SK-N-SH treated with all-trans-retinoic acid at 6 μM for 48 hours (cell line): ENCODE data around the gene SPAG9.

Experiments
- ATAC-seq: fragments of 200-7000 bp; cut with Tn5 transposase; 3 replicates; pipeline ENCODE4 v1.9.1; 2020; ENCODE audit warnings: mild to moderate bottlenecking, moderate library complexity
- ARNTL ChIP-seq: fragments of 450-650 bp; formaldehyde crosslinking; IDR thresholded peaks from 2 replicates; pipeline ENCODE4 v1.5.0; 2020; ENCODE audit warnings: low read depth, mild to moderate bottlenecking, moderate library complexity, borderline replicate concordance
- BACH2 ChIP-seq: fragments of 250-450 bp; sonication (Bioruptor Pico); IDR thresholded peaks from 2 replicates; pipeline ENCODE4 v1.9.0; 2021; ENCODE audit warnings: mild to moderate bottlenecking, borderline replicate concordance
- CSDC2 ChIP-seq: fragments of 250-450 bp; sonication (Bioruptor Pico); IDR thresholded peaks from 2 replicates; pipeline ENCODE4 v1.5.0; 2020; ENCODE audit warnings: mild to moderate bottlenecking, moderate library complexity
- ESRRG ChIP-seq: fragments of 250-450 bp; sonication (Bioruptor Pico); IDR thresholded peaks from 2 replicates; pipeline ENCODE4 v1.6.1; 2021; ENCODE audit warnings: mild to moderate bottlenecking
- OSR1 ChIP-seq: fragments of 250-450 bp; sonication (Bioruptor Pico); IDR thresholded peaks from 2 replicates; pipeline ENCODE4 v1.8.0; 2022; ENCODE audit warnings: moderate library complexity, mild to moderate bottlenecking, inconsistent platforms
- PPARA ChIP-seq: fragments of 250-450 bp; sonication (Bioruptor Pico); IDR thresholded peaks from 2 replicates; pipeline ENCODE4 v1.5.0; 2020; ENCODE audit warnings: mild to moderate bottlenecking, borderline replicate concordance
- RARB ChIP-seq: fragments of 250-450 bp; sonication (Bioruptor Pico); IDR thresholded peaks from 2 replicates; pipeline ENCODE4 v1.8.0; 2021; ENCODE audit warnings: mild to moderate bottlenecking, moderate library complexity
- SNAI2 ChIP-seq: fragments of 250-450 bp; sonication (Bioruptor Pico); IDR thresholded peaks from 2 replicates; pipeline ENCODE4 v1.5.0; 2020; ENCODE audit warnings: mild to moderate bottlenecking, moderate library complexity
- TCF4 ChIP-seq: fragments of 250-450 bp; sonication (Bioruptor Pico); IDR thresholded peaks from 2 replicates; pipeline ENCODE4 v1.8.0; 2021; ENCODE audit warnings: mild to moderate bottlenecking, moderate library complexity, borderline replicate concordance
- TOX ChIP-seq: fragments of 250-450 bp; sonication (Bioruptor Pico); IDR thresholded peaks from 2 replicates; pipeline ENCODE4 v1.8.0; 2021; ENCODE audit warnings: mild to moderate bottlenecking, moderate library complexity, borderline replicate concordance
- ZC3H10 ChIP-seq: fragments of 250-450 bp; sonication (Bioruptor Pico); IDR thresholded peaks from 2 replicates; pipeline ENCODE4 v1.5.1; 2021; ENCODE audit warnings: mild to moderate bottlenecking, moderate library complexity
- ZFP3 ChIP-seq: fragments of 250-450 bp; sonication (Bioruptor Pico); IDR thresholded peaks from 2 replicates; pipeline ENCODE4 v1.5.0; 2020; ENCODE audit warnings: mild to moderate bottlenecking, moderate library complexity
- ZFP30 ChIP-seq: fragments of 450-650 bp; formaldehyde crosslinking; IDR thresholded peaks from 2 replicates; pipeline ENCODE4 v1.5.0; 2022; ENCODE audit warnings: mild to moderate bottlenecking, moderate library complexity
- ZNF565 ChIP-seq: fragments of 450-650 bp; formaldehyde crosslinking; conservative IDR thresholded peaks from 2 replicates; pipeline ENCODE4 v1.5.0; 2020; ENCODE audit warnings: low read depth, mild to moderate bottlenecking, moderate library complexity
- ZNF70 ChIP-seq: fragments of 450-650 bp; formaldehyde crosslinking; IDR thresholded peaks from 2 replicates; pipeline ENCODE4 v1.5.0; 2020; ENCODE audit warnings: mild to moderate bottlenecking, moderate library complexity
- ZNF8 ChIP-seq: fragments of 450-650 bp; formaldehyde crosslinking; IDR thresholded peaks from 2 replicates; pipeline ENCODE4 v1.5.0; 2020; ENCODE audit warnings: mild to moderate bottlenecking, moderate library complexity
- TF ChIP-seq, protein P1 (sequence below): fragments of 250-450 bp; sonication (Bioruptor Pico); IDR thresholded peaks from 2 replicates; pipeline ENCODE4 v1.5.1; 2021; ENCODE audit warnings: mild to moderate bottlenecking, moderate library complexity
- TF ChIP-seq, protein P2 (sequence below): fragments of 250-450 bp; sonication (Bioruptor Pico); IDR thresholded peaks from 2 replicates; pipeline ENCODE4 v1.5.0; 2020; ENCODE audit warnings: mild to moderate bottlenecking, moderate library complexity
- TF ChIP-seq, protein P3 (sequence below): fragments of 250-450 bp; sonication (Bioruptor Pico); IDR thresholded peaks from 2 replicates; pipeline ENCODE4 v1.5.1; 2020; ENCODE audit warnings: low read depth, mild to moderate bottlenecking, moderate library complexity
- TF ChIP-seq, protein P4 (sequence below): fragments of 250-450 bp; sonication (Bioruptor Pico); IDR thresholded peaks from 2 replicates; pipeline ENCODE4 v1.8.0; 2020; ENCODE audit warnings: mild to moderate bottlenecking, moderate library complexity, borderline replicate concordance

The SPAG9 gene

DNA sequence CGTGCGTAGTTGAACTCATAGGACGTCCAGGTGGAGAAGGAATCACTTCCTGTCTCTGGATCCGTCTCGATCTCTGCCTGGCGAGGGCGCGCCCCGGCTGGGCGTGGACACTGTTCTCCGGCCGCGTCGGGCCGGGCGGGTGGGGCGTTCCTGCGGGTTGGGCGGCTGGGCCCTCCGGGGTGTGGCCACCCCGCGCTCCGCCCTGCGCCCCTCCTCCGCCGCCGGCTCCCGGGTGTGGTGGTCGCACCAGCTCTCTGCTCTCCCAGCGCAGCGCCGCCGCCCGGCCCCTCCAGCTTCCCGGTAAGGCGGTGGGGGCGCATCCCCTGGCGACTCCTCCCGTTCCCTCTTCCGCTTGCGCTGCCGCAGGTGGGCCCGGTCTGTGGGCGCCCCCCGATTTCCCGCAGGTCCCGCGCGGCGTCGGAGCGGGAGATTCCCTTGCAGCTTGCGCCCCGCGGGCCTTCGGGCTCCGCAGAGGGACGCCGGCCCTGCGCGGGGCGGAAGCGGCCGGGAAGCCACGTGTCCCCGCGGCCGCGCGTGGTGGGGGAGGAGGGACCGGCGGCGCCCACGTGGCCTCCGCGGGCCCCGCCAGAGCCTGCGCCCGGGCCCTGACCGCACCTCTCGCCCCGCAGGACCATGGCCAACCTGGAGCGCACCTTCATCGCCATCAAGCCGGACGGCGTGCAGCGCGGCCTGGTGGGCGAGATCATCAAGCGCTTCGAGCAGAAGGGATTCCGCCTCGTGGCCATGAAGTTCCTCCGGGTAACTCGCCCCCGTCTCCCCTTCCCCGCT lies 45.7 kb upstream of the SPAG9 start, which contains the start of gene NME2:
Gene NME2 (plus strand): TSS at position 214 of the 789 bp plus-strand sequence. CDS start 420 bp downstream, at position 634.
- no peak for TF ChIP-seq ESRRG (CRISPR knock-in tag)
- TF ChIP-seq, protein P1, sequence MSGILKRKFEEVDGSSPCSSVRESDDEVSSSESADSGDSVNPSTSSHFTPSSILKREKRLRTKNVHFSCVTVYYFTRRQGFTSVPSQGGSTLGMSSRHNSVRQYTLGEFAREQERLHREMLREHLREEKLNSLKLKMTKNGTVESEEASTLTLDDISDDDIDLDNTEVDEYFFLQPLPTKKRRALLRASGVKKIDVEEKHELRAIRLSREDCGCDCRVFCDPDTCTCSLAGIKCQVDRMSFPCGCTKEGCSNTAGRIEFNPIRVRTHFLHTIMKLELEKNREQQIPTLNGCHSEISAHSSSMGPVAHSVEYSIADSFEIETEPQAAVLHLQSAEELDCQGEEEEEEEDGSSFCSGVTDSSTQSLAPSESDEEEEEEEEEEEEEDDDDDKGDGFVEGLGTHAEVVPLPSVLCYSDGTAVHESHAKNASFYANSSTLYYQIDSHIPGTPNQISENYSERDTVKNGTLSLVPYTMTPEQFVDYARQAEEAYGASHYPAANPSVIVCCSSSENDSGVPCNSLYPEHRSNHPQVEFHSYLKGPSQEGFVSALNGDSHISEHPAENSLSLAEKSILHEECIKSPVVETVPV (CRISPR knock-in tag) = no peak
- TF ChIP-seq ZFP30 (CRISPR knock-in tag) = 0 out of 2 replicates have a peak, but pooled peaks have one; percentile 13
- TF ChIP-seq CSDC2 = no peak
- TF ChIP-seq PPARA = no peak
- no peak for TF ChIP-seq ZNF8
- TF ChIP-seq, protein P2, sequence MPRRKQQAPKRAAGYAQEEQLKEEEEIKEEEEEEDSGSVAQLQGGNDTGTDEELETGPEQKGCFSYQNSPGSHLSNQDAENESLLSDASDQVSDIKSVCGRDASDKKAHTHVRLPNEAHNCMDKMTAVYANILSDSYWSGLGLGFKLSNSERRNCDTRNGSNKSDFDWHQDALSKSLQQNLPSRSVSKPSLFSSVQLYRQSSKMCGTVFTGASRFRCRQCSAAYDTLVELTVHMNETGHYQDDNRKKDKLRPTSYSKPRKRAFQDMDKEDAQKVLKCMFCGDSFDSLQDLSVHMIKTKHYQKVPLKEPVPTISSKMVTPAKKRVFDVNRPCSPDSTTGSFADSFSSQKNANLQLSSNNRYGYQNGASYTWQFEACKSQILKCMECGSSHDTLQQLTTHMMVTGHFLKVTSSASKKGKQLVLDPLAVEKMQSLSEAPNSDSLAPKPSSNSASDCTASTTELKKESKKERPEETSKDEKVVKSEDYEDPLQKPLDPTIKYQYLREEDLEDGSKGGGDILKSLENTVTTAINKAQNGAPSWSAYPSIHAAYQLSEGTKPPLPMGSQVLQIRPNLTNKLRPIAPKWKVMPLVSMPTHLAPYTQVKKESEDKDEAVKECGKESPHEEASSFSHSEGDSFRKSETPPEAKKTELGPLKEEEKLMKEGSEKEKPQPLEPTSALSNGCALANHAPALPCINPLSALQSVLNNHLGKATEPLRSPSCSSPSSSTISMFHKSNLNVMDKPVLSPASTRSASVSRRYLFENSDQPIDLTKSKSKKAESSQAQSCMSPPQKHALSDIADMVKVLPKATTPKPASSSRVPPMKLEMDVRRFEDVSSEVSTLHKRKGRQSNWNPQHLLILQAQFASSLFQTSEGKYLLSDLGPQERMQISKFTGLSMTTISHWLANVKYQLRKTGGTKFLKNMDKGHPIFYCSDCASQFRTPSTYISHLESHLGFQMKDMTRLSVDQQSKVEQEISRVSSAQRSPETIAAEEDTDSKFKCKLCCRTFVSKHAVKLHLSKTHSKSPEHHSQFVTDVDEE (CRISPR knock-in tag) = 0 out of 2 replicates have a peak, but pooled peaks have one; percentile 65
- no peak for TF ChIP-seq TCF4
- TF ChIP-seq BACH2 (CRISPR knock-in tag) = no peak
- no peak for TF ChIP-seq ZNF70 (CRISPR knock-in tag)
- TF ChIP-seq OSR1 (CRISPR knock-in tag) = no peak
- TF ChIP-seq TOX (CRISPR knock-in tag) = no peak
- TF ChIP-seq SNAI2 = no peak
- TF ChIP-seq RARB (CRISPR knock-in tag) = no peak
- no peak for TF ChIP-seq ZFP3 (CRISPR knock-in tag)
- TF ChIP-seq, protein P3, sequence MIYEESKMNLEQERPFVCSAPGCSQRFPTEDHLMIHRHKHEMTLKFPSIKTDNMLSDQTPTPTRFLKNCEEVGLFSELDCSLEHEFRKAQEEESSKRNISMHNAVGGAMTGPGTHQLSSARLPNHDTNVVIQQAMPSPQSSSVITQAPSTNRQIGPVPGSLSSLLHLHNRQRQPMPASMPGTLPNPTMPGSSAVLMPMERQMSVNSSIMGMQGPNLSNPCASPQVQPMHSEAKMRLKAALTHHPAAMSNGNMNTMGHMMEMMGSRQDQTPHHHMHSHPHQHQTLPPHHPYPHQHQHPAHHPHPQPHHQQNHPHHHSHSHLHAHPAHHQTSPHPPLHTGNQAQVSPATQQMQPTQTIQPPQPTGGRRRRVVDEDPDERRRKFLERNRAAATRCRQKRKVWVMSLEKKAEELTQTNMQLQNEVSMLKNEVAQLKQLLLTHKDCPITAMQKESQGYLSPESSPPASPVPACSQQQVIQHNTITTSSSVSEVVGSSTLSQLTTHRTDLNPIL (CRISPR knock-in tag) = no peak
- no peak for TF ChIP-seq ARNTL
- peak; percentile 94 for ATAC-seq

DNA sequence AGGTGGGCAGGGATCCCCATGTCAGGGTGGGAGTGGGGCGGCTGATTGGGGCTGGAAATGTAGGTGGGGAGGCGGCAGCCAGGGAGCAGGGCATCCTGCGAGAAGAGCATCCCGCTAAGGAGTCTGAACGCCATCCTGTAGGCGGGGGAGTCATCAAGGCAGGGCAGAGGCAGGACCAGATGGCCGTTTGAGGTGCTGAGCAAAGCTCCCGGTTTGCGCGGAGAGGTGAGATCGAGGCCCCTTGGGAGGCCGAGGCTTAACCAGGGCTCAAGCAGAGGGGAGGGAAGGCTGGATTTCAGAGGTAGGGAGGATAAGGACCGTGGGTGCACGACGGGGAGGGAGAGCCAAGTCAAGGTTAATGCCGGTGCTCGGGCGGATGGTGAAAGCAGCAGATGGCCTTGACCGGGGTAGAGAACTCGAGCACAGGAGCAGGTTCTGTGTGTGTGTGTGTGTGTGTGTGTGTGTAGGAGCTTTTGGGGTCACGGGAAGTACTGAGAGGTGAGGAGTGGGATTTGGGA lies 45.1 kb upstream of the SPAG9 start:
- TF ChIP-seq BACH2 (CRISPR knock-in tag) (no peak), ZFP3 (CRISPR knock-in tag) (0 out of 2 replicates have a peak, but pooled peaks have one; percentile 53), SNAI2 (no peak), ZC3H10 (no peak), CSDC2 (no peak), TCF4 (0 out of 2 replicates have a peak, but pooled peaks have one; percentile 21), ZFP30 (CRISPR knock-in tag) (no peak; the same call in 1 of the 2 replicates), ZNF70 (CRISPR knock-in tag) (0 out of 2 replicates have a peak, but pooled peaks have one; percentile 14), ZNF565 (no peak), ESRRG (CRISPR knock-in tag) (0 out of 2 replicates have a peak, but pooled peaks have one; percentile 4)
- TF ChIP-seq, protein P4, sequence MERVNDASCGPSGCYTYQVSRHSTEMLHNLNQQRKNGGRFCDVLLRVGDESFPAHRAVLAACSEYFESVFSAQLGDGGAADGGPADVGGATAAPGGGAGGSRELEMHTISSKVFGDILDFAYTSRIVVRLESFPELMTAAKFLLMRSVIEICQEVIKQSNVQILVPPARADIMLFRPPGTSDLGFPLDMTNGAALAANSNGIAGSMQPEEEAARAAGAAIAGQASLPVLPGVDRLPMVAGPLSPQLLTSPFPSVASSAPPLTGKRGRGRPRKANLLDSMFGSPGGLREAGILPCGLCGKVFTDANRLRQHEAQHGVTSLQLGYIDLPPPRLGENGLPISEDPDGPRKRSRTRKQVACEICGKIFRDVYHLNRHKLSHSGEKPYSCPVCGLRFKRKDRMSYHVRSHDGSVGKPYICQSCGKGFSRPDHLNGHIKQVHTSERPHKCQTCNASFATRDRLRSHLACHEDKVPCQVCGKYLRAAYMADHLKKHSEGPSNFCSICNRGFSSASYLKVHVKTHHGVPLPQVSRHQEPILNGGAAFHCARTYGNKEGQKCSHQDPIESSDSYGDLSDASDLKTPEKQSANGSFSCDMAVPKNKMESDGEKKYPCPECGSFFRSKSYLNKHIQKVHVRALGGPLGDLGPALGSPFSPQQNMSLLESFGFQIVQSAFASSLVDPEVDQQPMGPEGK (CRISPR knock-in tag) = no peak
- TF ChIP-seq, protein P1 (CRISPR knock-in tag) = no peak
- peak; percentile 59 for ATAC-seq
